ENCODE data around the gene FBXL14.
A peak's percentile ranks its signal among the peaks of the same experiment; 100 is the strongest.

The FBXL14 gene

GRCh38 chr12:1551496-1551895 lies 42.9 kb downstream of the FBXL14 start:
- in situ Hi-C loops (cut with HindIII; ENCODE audit: low pct_unique_long_range_greater_than_20kb, low sequenced_read_pairs): no loop called here

GRCh38 chr12:1546931-1547640 lies 47.3 kb downstream of the FBXL14 start:
- in situ Hi-C loops (cut with HindIII; ENCODE audit: low pct_unique_long_range_greater_than_20kb, low sequenced_read_pairs): no loop called here
- no peak for TF ChIP-seq JUND (IDR thresholded peaks at IDR 0.05; ENCODE audit: low read depth)
- no peak for DNase-seq (ENCODE audit: low read depth in 1 of 2, low spot score in 1 of 2)

More at GRCh38 chr12:1551496-1551895, 42.9 kb downstream of the FBXL14 start:
- TF ChIP-seq JUND (IDR thresholded peaks at IDR 0.05; ENCODE audit: low read depth): no peak
- no peak for DNase-seq (ENCODE audit: low read depth in 1 of 2, low spot score in 1 of 2)

GRCh38 chr12:1544996-1545700 lies 49.2 kb downstream of the FBXL14 start:
- in situ Hi-C loops (cut with HindIII; ENCODE audit: low pct_unique_long_range_greater_than_20kb, low sequenced_read_pairs): no loop called here
- peak; percentile 48 to 64 for DNase-seq (ENCODE audit: low read depth in 1 of 2, low spot score in 1 of 2)
- no peak for TF ChIP-seq JUND (IDR thresholded peaks at IDR 0.05; ENCODE audit: low read depth)

GRCh38 chr12:1542599-1542998 lies 51.8 kb downstream of the FBXL14 start:
- DNase-seq (ENCODE audit: low read depth in 1 of 2, low spot score in 1 of 2): no peak
- in situ Hi-C loops (cut with HindIII; ENCODE audit: low pct_unique_long_range_greater_than_20kb, low sequenced_read_pairs): no loop called here
- TF ChIP-seq JUND (IDR thresholded peaks at IDR 0.05; ENCODE audit: low read depth): no peak

- TF ChIP-seq JUND (IDR thresholded peaks at IDR 0.05; ENCODE audit: low read depth): no peak
- in situ Hi-C loops (cut with HindIII; ENCODE audit: low pct_unique_long_range_greater_than_20kb, low sequenced_read_pairs): no loop called here
- DNase-seq (ENCODE audit: low read depth in 1 of 2, low spot score in 1 of 2): no peak
Observed at GRCh38 chr12:1540690-1541089, 53.7 kb downstream of the FBXL14 start.

- no peak for TF ChIP-seq JUND (IDR thresholded peaks at IDR 0.05; ENCODE audit: low read depth)
- no peak for DNase-seq (ENCODE audit: low read depth in 1 of 2, low spot score in 1 of 2)
- in situ Hi-C loops (cut with HindIII; ENCODE audit: low pct_unique_long_range_greater_than_20kb, low sequenced_read_pairs): no loop called here
Observed at GRCh38 chr12:1539135-1539534, 55.2 kb downstream of the FBXL14 start.

- DNase-seq (ENCODE audit: low read depth in 1 of 2, low spot score in 1 of 2): no peak
- in situ Hi-C loops (cut with HindIII; ENCODE audit: low pct_unique_long_range_greater_than_20kb, low sequenced_read_pairs): no loop called here
- TF ChIP-seq JUND (IDR thresholded peaks at IDR 0.05; ENCODE audit: low read depth): no peak
Observed at GRCh38 chr12:1536817-1537216, 57.6 kb downstream of the FBXL14 start.

GRCh38 chr12:1534748-1535147 lies 59.6 kb downstream of the FBXL14 start:
- no peak for TF ChIP-seq JUND (IDR thresholded peaks at IDR 0.05; ENCODE audit: low read depth)
- DNase-seq (ENCODE audit: low read depth in 1 of 2, low spot score in 1 of 2): no peak
- in situ Hi-C loops (cut with HindIII; ENCODE audit: low pct_unique_long_range_greater_than_20kb, low sequenced_read_pairs): no loop called here

GRCh38 chr12:1533602-1534304 lies 60.6 kb downstream of the FBXL14 start:
- in situ Hi-C loops (cut with HindIII; ENCODE audit: low pct_unique_long_range_greater_than_20kb, low sequenced_read_pairs): no loop called here
- TF ChIP-seq JUND (IDR thresholded peaks at IDR 0.05; ENCODE audit: low read depth): no peak

GRCh38 chr12:1533205-1533601 lies 61.2 kb downstream of the FBXL14 start:
- no peak for DNase-seq (ENCODE audit: low read depth in 1 of 2, low spot score in 1 of 2)
- no peak for TF ChIP-seq JUND (IDR thresholded peaks at IDR 0.05; ENCODE audit: low read depth)
- in situ Hi-C loops (cut with HindIII; ENCODE audit: low pct_unique_long_range_greater_than_20kb, low sequenced_read_pairs): no loop called here

More at GRCh38 chr12:1533602-1534304, 60.6 kb downstream of the FBXL14 start:
- no peak for DNase-seq (ENCODE audit: low read depth in 1 of 2, low spot score in 1 of 2)

GRCh38 chr12:1532375-1533165 lies 61.8 kb downstream of the FBXL14 start:
- DNase-seq (ENCODE audit: low read depth in 1 of 2, low spot score in 1 of 2): no peak
- in situ Hi-C loops (cut with HindIII; ENCODE audit: low pct_unique_long_range_greater_than_20kb, low sequenced_read_pairs): no loop called here
- no peak for TF ChIP-seq JUND (IDR thresholded peaks at IDR 0.05; ENCODE audit: low read depth)

GRCh38 chr12:1531654-1532374 lies 62.6 kb downstream of the FBXL14 start:
- DNase-seq (ENCODE audit: low read depth in 1 of 2, low spot score in 1 of 2): peak in 1 of 2 experiments; percentile 32
- in situ Hi-C loops (cut with HindIII; ENCODE audit: low pct_unique_long_range_greater_than_20kb, low sequenced_read_pairs): no loop called here
- no peak for TF ChIP-seq JUND (IDR thresholded peaks at IDR 0.05; ENCODE audit: low read depth)

Measured in T47D (cell line).